Measurements from ENCODE around the gene GSTO1.

The GSTO1 gene

GRCh38 chr10:104274762-104275721, 20.4 kb downstream of the GSTO1 start:
- in situ Hi-C loops (cut with MboI; ENCODE audit: low sequenced_read_pairs) = no loop called here
- Histone ChIP-seq H3K4me1 (no peaks in the 10 kb centered on the region; the same call in 1 of the 2 replicates), H3K27me3 (ENCODE audit: low read depth) (no peaks in the 10 kb centered on the region), H3K4me3 (peak overlapping the region; percentile 17), H3K36me3 (replicated peaks) (no peaks in the 10 kb centered on the region), H3K9me3 (no peaks in the 10 kb centered on the region)
- peak in 1 of 2 experiments; percentile 70 for DNase-seq (ENCODE audit: low spot score in 2 of 2)

GRCh38 chr10:104276192-104276591, 21.5 kb downstream of the GSTO1 start:
- Histone ChIP-seq H3K4me3 (no peak overlapping the region), H3K4me1 (no peaks in the 10 kb centered on the region; the same call in 1 of the 2 replicates), H3K9me3 (no peaks in the 10 kb centered on the region), H3K27me3 (ENCODE audit: low read depth) (no peaks in the 10 kb centered on the region), H3K36me3 (replicated peaks) (no peaks in the 10 kb centered on the region)
- in situ Hi-C loops (cut with MboI; ENCODE audit: low sequenced_read_pairs) = no loop called here
- DNase-seq (ENCODE audit: low spot score in 2 of 2) = no peak

GRCh38 chr10:104277785-104278184, 23.1 kb downstream of the GSTO1 start:
- no peaks in the 10 kb centered on the region for H3K36me3 ChIP-seq (replicated peaks)
- no peaks in the 10 kb centered on the region for H3K9me3 ChIP-seq
- no peaks in the 10 kb centered on the region; the same call in 1 of the 2 replicates for H3K4me1 ChIP-seq
- in situ Hi-C loops (cut with MboI; ENCODE audit: low sequenced_read_pairs) = no loop called here
- no peaks in the 10 kb centered on the region for H3K27me3 ChIP-seq (ENCODE audit: low read depth)
- H3K4me3 ChIP-seq = no peak overlapping the region
- DNase-seq (ENCODE audit: low spot score in 2 of 2) = no peak

- H3K4me3 ChIP-seq = no peak overlapping the region
- H3K27me3 ChIP-seq (ENCODE audit: low read depth) = no peaks in the 10 kb centered on the region
- in situ Hi-C loops (cut with MboI; ENCODE audit: low sequenced_read_pairs) = no loop called here
- no peak for DNase-seq (ENCODE audit: low spot score in 2 of 2)
- H3K36me3 ChIP-seq (replicated peaks) = no peaks in the 10 kb centered on the region
- H3K9me3 ChIP-seq = no peaks in the 10 kb centered on the region
- H3K4me1 ChIP-seq = no peaks in the 10 kb centered on the region
Observed at GRCh38 chr10:104279550-104280259, 25.0 kb downstream of the GSTO1 start.

GRCh38 chr10:104281694-104282093, 27.0 kb downstream of the GSTO1 start:
- in situ Hi-C loops (cut with MboI; ENCODE audit: low sequenced_read_pairs) = no loop called here
- H3K36me3 ChIP-seq (replicated peaks) = no peaks in the 10 kb centered on the region
- no peaks in the 10 kb centered on the region for H3K4me1 ChIP-seq
- H3K9me3 ChIP-seq = no peaks in the 10 kb centered on the region
- no peak overlapping the region for H3K4me3 ChIP-seq
- DNase-seq (ENCODE audit: low spot score in 2 of 2) = no peak
- peaks cover 7% of the 10 kb centered on the region; the same call in 1 of the 2 replicates for H3K27me3 ChIP-seq (ENCODE audit: low read depth)

- no peak for DNase-seq (ENCODE audit: low spot score in 2 of 2)
- in situ Hi-C loops (cut with MboI; ENCODE audit: low sequenced_read_pairs) = no loop called here
- Histone ChIP-seq H3K4me3 (no peak overlapping the region), H3K27me3 (ENCODE audit: low read depth) (peaks cover 16% of the 10 kb centered on the region; the same call in 1 of the 2 replicates), H3K4me1 (no peaks in the 10 kb centered on the region), H3K9me3 (no peaks in the 10 kb centered on the region), H3K36me3 (replicated peaks) (no peaks in the 10 kb centered on the region)
Observed at GRCh38 chr10:104284846-104285245, 30.2 kb downstream of the GSTO1 start.

GRCh38 chr10:104286939-104287338, 32.2 kb downstream of the GSTO1 start:
- Histone ChIP-seq H3K36me3 (replicated peaks) (no peaks in the 10 kb centered on the region), H3K9me3 (no peaks in the 10 kb centered on the region), H3K4me1 (peaks cover 4% of the 10 kb centered on the region), H3K4me3 (no peak overlapping the region), H3K27me3 (ENCODE audit: low read depth) (peaks cover 16% of the 10 kb centered on the region; the same call in 1 of the 2 replicates)
- in situ Hi-C loops (cut with MboI; ENCODE audit: low sequenced_read_pairs) = no loop called here
- no peak for DNase-seq (ENCODE audit: low spot score in 2 of 2)

- in situ Hi-C loops (cut with MboI; ENCODE audit: low sequenced_read_pairs) = no loop called here
- H3K9me3 ChIP-seq = no peaks in the 10 kb centered on the region
- no peak overlapping the region for H3K4me3 ChIP-seq
- H3K27me3 ChIP-seq (ENCODE audit: low read depth) = peaks cover 16% of the 10 kb centered on the region; the same call in 1 of the 2 replicates
- H3K4me1 ChIP-seq = peaks cover 5% of the 10 kb centered on the region
- H3K36me3 ChIP-seq (replicated peaks) = no peaks in the 10 kb centered on the region
- DNase-seq (ENCODE audit: low spot score in 2 of 2) = no peak
Observed at GRCh38 chr10:104288355-104288754, 33.7 kb downstream of the GSTO1 start.

- DNase-seq (ENCODE audit: low spot score in 2 of 2) = peak; percentile 78 to 91
- in situ Hi-C loops (cut with MboI; ENCODE audit: low sequenced_read_pairs) = no loop called here
- peaks cover 20% of the 10 kb centered on the region for H3K27me3 ChIP-seq (ENCODE audit: low read depth)
- H3K36me3 ChIP-seq (replicated peaks) = no peaks in the 10 kb centered on the region
- no peak overlapping the region for H3K4me3 ChIP-seq
- H3K9me3 ChIP-seq = no peaks in the 10 kb centered on the region
- H3K4me1 ChIP-seq = peaks cover 5% of the 10 kb centered on the region
Observed at GRCh38 chr10:104291439-104291951, 36.8 kb downstream of the GSTO1 start.

GRCh38 chr10:104293011-104293410, 38.3 kb downstream of the GSTO1 start:
- Histone ChIP-seq H3K36me3 (replicated peaks) (no peaks in the 10 kb centered on the region), H3K4me3 (no peak overlapping the region), H3K4me1 (peaks cover 5% of the 10 kb centered on the region), H3K9me3 (no peaks in the 10 kb centered on the region), H3K27me3 (ENCODE audit: low read depth) (peaks cover 21% of the 10 kb centered on the region)
- DNase-seq (ENCODE audit: low spot score in 2 of 2) = no peak
- in situ Hi-C loops (cut with MboI; ENCODE audit: low sequenced_read_pairs) = no loop called here

GRCh38 chr10:104293781-104294321, 39.2 kb downstream of the GSTO1 start:
- Histone ChIP-seq H3K36me3 (replicated peaks) (no peaks in the 10 kb centered on the region), H3K4me1 (peaks cover 5% of the 10 kb centered on the region), H3K27me3 (ENCODE audit: low read depth) (peaks cover 25% of the 10 kb centered on the region), H3K9me3 (no peaks in the 10 kb centered on the region), H3K4me3 (no peak overlapping the region)
- in situ Hi-C loops (cut with MboI; ENCODE audit: low sequenced_read_pairs) = no loop called here
- DNase-seq (ENCODE audit: low spot score in 2 of 2) = no peak

- no peak for DNase-seq (ENCODE audit: low spot score in 2 of 2)
- H3K27me3 ChIP-seq (ENCODE audit: low read depth) = peaks cover 27% of the 10 kb centered on the region
- H3K4me3 ChIP-seq = no peak overlapping the region
- no peaks in the 10 kb centered on the region for H3K36me3 ChIP-seq (replicated peaks)
- peaks cover 1% of the 10 kb centered on the region for H3K4me1 ChIP-seq
- H3K9me3 ChIP-seq = no peaks in the 10 kb centered on the region
- in situ Hi-C loops (cut with MboI; ENCODE audit: low sequenced_read_pairs) = no loop called here
Observed at GRCh38 chr10:104296687-104297436, 42.2 kb downstream of the GSTO1 start.
